HAP-1 (cell line): ENCODE measurements around the gene GRIPAP1.

Experiments used
- DNase-seq, 2 experiments: peaks; one replicate each; pipeline ENCODE4 v3.0.0-alpha.2; 2016 to 2020; ENCODE audit warnings: low spot score in 2 of 2
- H3K27me3 ChIP-seq: fragments of 250-450 bp; sonication (Bioruptor Pico); 2 replicates; pipeline ENCODE4 v1.5.1; 2020; ENCODE audit warnings: low read depth, mild to moderate bottlenecking, moderate library complexity
- H3K36me3 ChIP-seq: fragments of 250-450 bp; sonication (Bioruptor Pico); replicated peaks from 2 replicates; pipeline ENCODE4 v1.5.1; 2020; ENCODE audit warnings: mild to moderate bottlenecking
- H3K4me1 ChIP-seq: fragments of 250-450 bp; sonication (Bioruptor Pico); 2 replicates; pipeline ENCODE4 v1.5.1; 2020; ENCODE audit warnings: mild to moderate bottlenecking
- H3K4me3 ChIP-seq: fragments of 250-450 bp; sonication (Bioruptor Pico); 2 replicates; pipeline ENCODE4 v1.5.1; 2020; ENCODE audit warnings: mild to moderate bottlenecking, moderate library complexity
- H3K9me3 ChIP-seq: fragments of 250-450 bp; sonication (Bioruptor Pico); 2 replicates; pipeline ENCODE4 v1.5.1; 2020; ENCODE audit warnings: mild to moderate bottlenecking, moderate library complexity
- in situ Hi-C: fragments of 300-500 bp; cut with MboI; formaldehyde crosslinking; loops from 3 replicates; pipeline ENCODE4 v1.14.3; 2020; ENCODE audit warnings: low sequenced_read_pairs, inconsistent platforms, mixed read lengths

GRIPAP1 gene

GRCh38 chrX:49019599-49020249 lies 17.7 kb upstream of the GRIPAP1 start:
- peaks cover 4% of the 10 kb centered on the region for H3K36me3 ChIP-seq
- H3K9me3 ChIP-seq = no peaks in the 10 kb centered on the region
- H3K4me1 ChIP-seq = no peaks in the 10 kb centered on the region
- H3K4me3 ChIP-seq = no peak overlapping the region
- DNase-seq = no peak
- in situ Hi-C loops = no loop called here
- H3K27me3 ChIP-seq = no peaks in the 10 kb centered on the region

- Histone ChIP-seq H3K27me3 (no peaks in the 10 kb centered on the region), H3K36me3 (no peaks in the 10 kb centered on the region; the same call in 1 of the 2 replicates), H3K9me3 (no peaks in the 10 kb centered on the region), H3K4me1 (no peaks in the 10 kb centered on the region), H3K4me3 (no peak overlapping the region)
- in situ Hi-C loops = no loop called here
- DNase-seq = no peak
Measured at GRCh38 chrX:49019050-49019449, 17.0 kb upstream of the GRIPAP1 start.

- no peaks in the 10 kb centered on the region for H3K27me3 ChIP-seq
- peaks cover 7% of the 10 kb centered on the region for H3K36me3 ChIP-seq
- peaks cover 12% of the 10 kb centered on the region for H3K4me1 ChIP-seq
- no peaks in the 10 kb centered on the region for H3K9me3 ChIP-seq
- in situ Hi-C loops = no loop called here
- no peak overlapping the region for H3K4me3 ChIP-seq
- DNase-seq = peak; percentile 38 to 40
Measured at GRCh38 chrX:49003696-49004095, 1.6 kb upstream of the GRIPAP1 start.

- DNase-seq = peak; percentile 28 to 61
Measured at GRCh38 chrX:49001521-49002090, 458 bp downstream of the GRIPAP1 start.

GRCh38 chrX:49000636-49001035 lies 1.4 kb downstream of the GRIPAP1 start:
- Histone ChIP-seq H3K4me1 (peaks cover 12% of the 10 kb centered on the region), H3K4me3 (no peak overlapping the region; the same call in 1 of the 2 replicates), H3K9me3 (no peaks in the 10 kb centered on the region), H3K36me3 (peaks cover 32% of the 10 kb centered on the region), H3K27me3 (no peaks in the 10 kb centered on the region)
- DNase-seq = no peak
- in situ Hi-C loops = no loop called here

More at GRCh38 chrX:49001521-49002090, 458 bp downstream of the GRIPAP1 start:
- Histone ChIP-seq H3K9me3 (no peaks in the 10 kb centered on the region), H3K4me3 (peak overlapping the region; percentile 77), H3K36me3 (peaks cover 22% of the 10 kb centered on the region), H3K27me3 (no peaks in the 10 kb centered on the region), H3K4me1 (peaks cover 12% of the 10 kb centered on the region)
- in situ Hi-C loops = no loop called here

GRCh38 chrX:48999030-48999429 lies 3.0 kb downstream of the GRIPAP1 start:
- H3K27me3 ChIP-seq = no peaks in the 10 kb centered on the region
- in situ Hi-C loops = no loop called here
- peaks cover 12% of the 10 kb centered on the region for H3K4me1 ChIP-seq
- no peaks in the 10 kb centered on the region for H3K9me3 ChIP-seq
- no peak for DNase-seq
- H3K36me3 ChIP-seq = peaks cover 37% of the 10 kb centered on the region
- H3K4me3 ChIP-seq = no peak overlapping the region

- no peaks in the 10 kb centered on the region for H3K9me3 ChIP-seq
- peaks cover 9% of the 10 kb centered on the region for H3K4me1 ChIP-seq
- H3K36me3 ChIP-seq = peaks cover 42% of the 10 kb centered on the region
- no peaks in the 10 kb centered on the region for H3K27me3 ChIP-seq
- no peak overlapping the region for H3K4me3 ChIP-seq
- no peak for DNase-seq
- in situ Hi-C loops = no loop called here
Measured at GRCh38 chrX:48998391-48998790, 3.7 kb downstream of the GRIPAP1 start.

- Histone ChIP-seq H3K36me3 (peaks cover 47% of the 10 kb centered on the region), H3K9me3 (no peaks in the 10 kb centered on the region), H3K4me1 (peaks cover 8% of the 10 kb centered on the region), H3K4me3 (no peak overlapping the region), H3K27me3 (no peaks in the 10 kb centered on the region)
- in situ Hi-C loops = no loop called here
- DNase-seq = no peak
Measured at GRCh38 chrX:48997865-48998264, 4.2 kb downstream of the GRIPAP1 start.

- peaks cover 51% of the 10 kb centered on the region for H3K36me3 ChIP-seq
- H3K9me3 ChIP-seq = no peaks in the 10 kb centered on the region
- no peak for DNase-seq
- H3K4me3 ChIP-seq = no peak overlapping the region
- in situ Hi-C loops = no loop called here
- no peaks in the 10 kb centered on the region for H3K27me3 ChIP-seq
- H3K4me1 ChIP-seq = peaks cover 5% of the 10 kb centered on the region; the same call in 1 of the 2 replicates
Measured at GRCh38 chrX:48997455-48997854, 4.6 kb downstream of the GRIPAP1 start.

GRCh38 chrX:48996969-48997368 lies 5.1 kb downstream of the GRIPAP1 start:
- Histone ChIP-seq H3K9me3 (no peaks in the 10 kb centered on the region), H3K4me1 (peaks cover 5% of the 10 kb centered on the region; the same call in 1 of the 2 replicates), H3K4me3 (no peak overlapping the region), H3K36me3 (peaks cover 56% of the 10 kb centered on the region), H3K27me3 (no peaks in the 10 kb centered on the region)
- DNase-seq = peak in 1 of 2 experiments; percentile 57
- in situ Hi-C loops = no loop called here

- H3K27me3 ChIP-seq = no peaks in the 10 kb centered on the region
- in situ Hi-C loops = no loop called here
- H3K4me1 ChIP-seq = no peaks in the 10 kb centered on the region
- H3K4me3 ChIP-seq = no peak overlapping the region
- DNase-seq = no peak
- H3K36me3 ChIP-seq = peaks cover 80% of the 10 kb centered on the region
- H3K9me3 ChIP-seq = no peaks in the 10 kb centered on the region
Measured at GRCh38 chrX:48992341-48992740, 9.7 kb downstream of the GRIPAP1 start.

- DNase-seq = no peak
- Histone ChIP-seq H3K36me3 (peaks cover 65% of the 10 kb centered on the region), H3K9me3 (no peaks in the 10 kb centered on the region), H3K4me3 (no peak overlapping the region), H3K4me1 (no peaks in the 10 kb centered on the region), H3K27me3 (no peaks in the 10 kb centered on the region)
- in situ Hi-C loops = loop anchor here (10.0 kb wide), 1 partner anchor 115 kb away; no protein-coding TSS in a partner anchor
Measured at GRCh38 chrX:48989483-48989882, 12.6 kb downstream of the GRIPAP1 start.

- in situ Hi-C loops = loop anchor here (10.0 kb wide), 1 partner anchor 121 kb away; no protein-coding TSS in a partner anchor
- no peak for DNase-seq
- H3K36me3 ChIP-seq = peaks cover 58% of the 10 kb centered on the region
- H3K4me3 ChIP-seq = no peak overlapping the region
- H3K9me3 ChIP-seq = no peaks in the 10 kb centered on the region
- no peaks in the 10 kb centered on the region for H3K4me1 ChIP-seq
- H3K27me3 ChIP-seq = no peaks in the 10 kb centered on the region
Measured at GRCh38 chrX:48983896-48984295, 18.2 kb downstream of the GRIPAP1 start.

GRCh38 chrX:48983081-48983480 lies 19.0 kb downstream of the GRIPAP1 start:
- no peaks in the 10 kb centered on the region for H3K4me1 ChIP-seq
- no peak for DNase-seq
- peaks cover 53% of the 10 kb centered on the region for H3K36me3 ChIP-seq
- no peaks in the 10 kb centered on the region for H3K9me3 ChIP-seq
- in situ Hi-C loops = loop anchor here (10.0 kb wide), 1 partner anchor 122 kb away; no protein-coding TSS in a partner anchor
- no peaks in the 10 kb centered on the region for H3K27me3 ChIP-seq
- H3K4me3 ChIP-seq = no peak overlapping the region
